SJSA1 (cell line): ENCODE measurements around the gene COL23A1. TPM values are rescaled to one million over a fixed set of nuclear protein-coding genes. Genes with fewer than 3 reads are reported as not detected.
A peak's percentile ranks its signal among the peaks of the same experiment; 100 is the strongest.
"Not testable (repeated sequence)": the region's sequence is repeated elsewhere in the genome, so short reads cannot be mapped to it uniquely, and the experiment has no call there.

Experiments used
- DNase-seq, 2 experiments: peaks; one replicate each; pipeline ENCODE4 v3.0.0-alpha.2; 2015 to 2020; ENCODE audit warnings: low spot score in 2 of 2, low read depth in 1 of 2
- H3K27ac ChIP-seq: fragments of 250-450 bp; sonication (Bioruptor Pico); 2 replicates; pipeline ENCODE4 v1.5.1; 2020; ENCODE audit warnings: mild to moderate bottlenecking, moderate library complexity
- H3K27me3 ChIP-seq: fragments of 250-450 bp; sonication (Bioruptor Pico); replicated peaks from 2 replicates; pipeline ENCODE4 v1.5.1; 2020; ENCODE audit warnings: mild to moderate bottlenecking, moderate library complexity
- H3K36me3 ChIP-seq: fragments of 250-450 bp; sonication (Bioruptor Pico); 2 replicates; pipeline ENCODE4 v1.5.1; 2020; ENCODE audit warnings: mild to moderate bottlenecking
- H3K4me1 ChIP-seq: fragments of 250-450 bp; sonication (Bioruptor Pico); replicated peaks from 2 replicates; pipeline ENCODE4 v1.6.1; 2021; ENCODE audit warnings: mild to moderate bottlenecking
- H3K4me3 ChIP-seq: fragments of 250-450 bp; sonication (Bioruptor Pico); 2 replicates; pipeline ENCODE4 v1.5.1; 2020; ENCODE audit warnings: mild to moderate bottlenecking
- H3K9me3 ChIP-seq: fragments of 250-450 bp; sonication (Bioruptor Pico); replicated peaks from 2 replicates; pipeline ENCODE4 v1.5.1; 2020; ENCODE audit warnings: mild to moderate bottlenecking
- total RNA-seq: library from RNA; depleted of rRNA; stranded (reverse); fragments of >200 nt; shearing (Covaris generic); gene quantifications from 2 replicates; pipeline ENCODE4 v1.2.3, GENCODE V29; 2014

The COL23A1 gene
- total RNA-seq, 1 experiment from 2014 or later: not detected

DNA sequence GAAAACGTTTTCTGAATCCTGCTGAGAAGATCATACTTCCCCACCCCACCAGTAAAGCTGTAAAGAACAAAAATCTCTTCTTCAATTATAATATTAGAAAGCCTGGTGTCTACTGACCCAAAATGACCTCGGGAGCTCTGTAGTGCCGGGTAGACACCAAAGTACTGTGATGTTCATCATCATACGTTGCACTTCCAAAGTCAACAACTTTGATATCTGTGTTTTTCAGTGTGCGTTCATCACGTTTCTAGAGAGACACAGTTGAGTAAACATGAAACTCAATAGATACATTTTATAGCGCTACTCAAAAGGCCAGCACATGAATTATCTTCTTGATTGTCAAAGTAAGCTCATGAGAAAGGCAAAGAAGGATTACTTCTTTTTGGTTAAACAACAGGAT is 22.1 kb upstream of the COL23A1 start:
- Histone ChIP-seq H3K27me3 (no peaks in the 10 kb centered on the region), H3K36me3 (peaks cover 96% of the 10 kb centered on the region)
- DNase-seq: no peak

DNA sequence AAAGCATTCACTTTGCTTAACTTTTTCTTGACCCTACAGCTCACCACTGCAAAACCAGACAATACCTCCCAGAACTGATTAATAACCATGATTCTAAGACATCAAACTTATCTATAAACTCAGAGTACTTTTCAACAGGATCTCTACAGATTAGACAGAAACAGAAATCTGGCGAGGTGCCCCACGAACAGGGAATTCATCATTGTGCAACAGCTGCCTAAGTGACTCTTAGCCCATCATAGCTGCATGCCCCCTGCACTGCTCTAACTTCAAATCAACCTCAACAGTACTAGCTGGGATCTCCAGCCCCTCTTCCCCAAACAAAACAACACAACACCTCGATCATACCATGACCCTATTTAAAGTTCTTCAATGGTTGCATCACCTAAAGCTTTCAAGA is 16.1 kb upstream of the COL23A1 start:
- H3K27ac ChIP-seq: no peak overlapping the region
- H3K27me3 ChIP-seq: no peaks in the 10 kb centered on the region
- H3K36me3 ChIP-seq: peaks cover 94% of the 10 kb centered on the region
- H3K9me3 ChIP-seq: no peaks in the 10 kb centered on the region
- DNase-seq: no peak
- no peaks in the 10 kb centered on the region; the same call in 1 of the 2 replicates for H3K4me1 ChIP-seq
- H3K4me3 ChIP-seq: no peak overlapping the region

More for the DNA sequence above, 22.1 kb upstream of the COL23A1 start:
- no peak overlapping the region for H3K27ac ChIP-seq
- no peaks in the 10 kb centered on the region for H3K4me1 ChIP-seq
- H3K9me3 ChIP-seq: no peaks in the 10 kb centered on the region
- no peak overlapping the region for H3K4me3 ChIP-seq

DNA sequence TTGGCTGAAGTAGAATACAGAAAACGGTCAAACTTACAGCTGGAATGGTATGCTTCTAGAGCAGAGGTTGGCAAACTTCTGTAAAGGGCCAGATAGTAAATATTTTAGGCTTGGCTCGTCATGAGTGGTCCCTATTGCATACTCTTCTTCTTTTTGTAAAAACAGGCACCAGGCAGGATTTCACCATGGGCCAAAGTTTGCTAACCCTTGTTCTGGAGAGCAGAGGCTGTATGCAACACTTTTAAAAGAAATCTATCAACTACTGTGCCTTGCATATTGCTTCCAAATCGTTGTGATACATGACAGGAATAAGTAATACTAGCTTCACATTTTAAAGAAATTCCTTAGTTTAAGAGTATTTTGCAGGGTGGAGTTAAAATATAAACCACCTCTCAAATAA is 15.6 kb upstream of the COL23A1 start:
- no peaks in the 10 kb centered on the region for H3K9me3 ChIP-seq
- H3K4me1 ChIP-seq: no peaks in the 10 kb centered on the region; the same call in 1 of the 2 replicates
- H3K36me3 ChIP-seq: peaks cover 94% of the 10 kb centered on the region
- H3K4me3 ChIP-seq: no peak overlapping the region
- no peak for DNase-seq
- H3K27ac ChIP-seq: no peak overlapping the region
- no peaks in the 10 kb centered on the region for H3K27me3 ChIP-seq

DNA sequence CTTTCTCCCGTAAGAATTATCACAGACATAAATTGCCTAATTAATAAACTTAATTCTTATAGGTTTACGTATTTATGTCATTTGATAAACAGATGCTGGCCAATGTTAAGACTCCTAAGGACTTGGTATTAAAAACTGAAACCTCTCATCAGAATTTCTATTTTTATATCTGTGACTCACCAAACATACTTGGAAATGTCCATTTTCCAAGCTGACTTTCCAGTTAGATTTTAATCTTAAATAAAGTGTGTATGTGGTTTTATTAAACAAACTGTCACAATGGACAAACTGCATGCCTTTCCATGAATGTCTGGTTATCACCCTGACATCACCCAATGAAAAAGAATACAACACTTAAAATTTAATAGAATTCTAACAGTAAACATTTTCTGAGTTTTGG is 12.6 kb upstream of the COL23A1 start:
- no peak for DNase-seq
- Histone ChIP-seq H3K4me3 (no peak overlapping the region), H3K36me3 (peaks cover 87% of the 10 kb centered on the region), H3K27ac (no peak overlapping the region), H3K4me1 (no peaks in the 10 kb centered on the region; the same call in 1 of the 2 replicates), H3K27me3 (no peaks in the 10 kb centered on the region), H3K9me3 (no peaks in the 10 kb centered on the region; the same call in 1 of the 2 replicates)

DNA sequence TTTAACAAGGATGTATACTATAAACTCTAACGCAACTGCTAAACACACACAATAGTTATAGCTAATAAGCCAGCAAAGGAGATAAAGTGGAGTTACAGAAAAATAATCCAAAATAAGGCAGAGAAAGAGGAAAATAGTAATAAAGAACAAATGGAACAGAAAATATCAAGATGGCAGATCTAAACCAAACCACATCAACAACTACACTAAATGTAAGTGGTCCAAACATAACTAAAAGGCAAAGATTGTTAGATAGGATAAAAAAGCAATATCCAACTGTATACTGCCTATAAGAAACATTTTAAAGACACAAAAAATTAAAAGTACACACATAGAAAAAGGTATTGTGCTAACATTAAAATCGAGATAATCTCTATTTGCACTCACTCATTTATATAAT is 5.6 kb upstream of the COL23A1 start:
- DNase-seq: no peak
- no peaks in the 10 kb centered on the region for H3K4me1 ChIP-seq
- no peak overlapping the region for H3K4me3 ChIP-seq
- H3K9me3 ChIP-seq: peaks cover 20% of the 10 kb centered on the region
- peaks cover 29% of the 10 kb centered on the region for H3K36me3 ChIP-seq
- H3K27me3 ChIP-seq: peaks cover 4% of the 10 kb centered on the region
- no peak overlapping the region for H3K27ac ChIP-seq

DNA sequence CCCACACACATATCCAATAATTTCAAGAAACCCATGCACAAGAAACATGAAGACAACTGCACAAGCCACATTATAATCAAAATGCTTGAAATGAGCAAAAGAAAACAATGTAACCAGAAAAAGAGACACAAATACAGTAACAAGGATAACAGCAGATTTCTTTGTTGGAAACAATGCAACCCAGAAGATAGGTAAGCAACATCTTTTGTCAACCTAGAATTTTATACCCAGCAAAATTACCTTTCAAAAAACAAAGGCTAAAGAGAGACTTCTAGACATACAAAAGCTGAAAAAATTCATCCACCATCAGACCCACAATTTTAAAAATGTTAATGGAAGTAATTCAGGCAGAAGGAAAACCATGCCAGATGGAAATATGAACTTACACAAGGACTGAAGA is 5.0 kb upstream of the COL23A1 start:
- H3K9me3 ChIP-seq: peaks cover 26% of the 10 kb centered on the region
- no peak overlapping the region for H3K4me3 ChIP-seq
- no peak for DNase-seq
- no peak overlapping the region for H3K27ac ChIP-seq
- H3K4me1 ChIP-seq: peaks cover 3% of the 10 kb centered on the region
- H3K27me3 ChIP-seq: peaks cover 10% of the 10 kb centered on the region
- peaks cover 23% of the 10 kb centered on the region for H3K36me3 ChIP-seq

DNA sequence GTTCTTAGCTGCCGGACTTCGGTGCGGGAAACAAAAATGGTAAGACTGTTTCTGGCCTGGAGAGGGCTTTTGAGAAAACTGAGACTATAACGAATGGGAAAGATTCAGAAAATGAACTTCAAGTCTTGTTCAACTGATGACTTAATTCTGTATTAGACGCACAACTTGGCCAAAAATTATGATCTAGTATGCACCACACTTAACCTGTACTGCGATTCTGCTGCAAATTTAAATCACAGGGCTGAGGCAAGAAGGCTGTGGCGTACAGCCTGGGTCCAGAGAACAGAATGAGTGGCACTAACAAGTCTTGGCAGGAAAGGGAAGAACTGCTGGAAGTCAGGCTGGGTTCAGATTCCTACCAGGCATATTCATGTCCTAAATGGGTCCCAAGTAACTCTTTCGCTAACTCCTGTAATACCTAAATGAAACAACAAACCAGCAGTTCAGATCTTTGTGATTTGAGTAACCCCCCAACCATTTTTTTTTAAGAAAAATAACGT is 781 bp upstream of the COL23A1 start:
- peaks cover 35% of the 10 kb centered on the region for H3K9me3 ChIP-seq
- H3K4me3 ChIP-seq: no peak overlapping the region
- no peak for DNase-seq
- H3K4me1 ChIP-seq: peaks cover 4% of the 10 kb centered on the region
- H3K36me3 ChIP-seq: 0 out of 2 replicates have a peak, but pooled peaks cover 4% of the 10 kb centered on the region
- H3K27ac ChIP-seq: no peak overlapping the region
- H3K27me3 ChIP-seq: peaks cover 36% of the 10 kb centered on the region

DNA sequence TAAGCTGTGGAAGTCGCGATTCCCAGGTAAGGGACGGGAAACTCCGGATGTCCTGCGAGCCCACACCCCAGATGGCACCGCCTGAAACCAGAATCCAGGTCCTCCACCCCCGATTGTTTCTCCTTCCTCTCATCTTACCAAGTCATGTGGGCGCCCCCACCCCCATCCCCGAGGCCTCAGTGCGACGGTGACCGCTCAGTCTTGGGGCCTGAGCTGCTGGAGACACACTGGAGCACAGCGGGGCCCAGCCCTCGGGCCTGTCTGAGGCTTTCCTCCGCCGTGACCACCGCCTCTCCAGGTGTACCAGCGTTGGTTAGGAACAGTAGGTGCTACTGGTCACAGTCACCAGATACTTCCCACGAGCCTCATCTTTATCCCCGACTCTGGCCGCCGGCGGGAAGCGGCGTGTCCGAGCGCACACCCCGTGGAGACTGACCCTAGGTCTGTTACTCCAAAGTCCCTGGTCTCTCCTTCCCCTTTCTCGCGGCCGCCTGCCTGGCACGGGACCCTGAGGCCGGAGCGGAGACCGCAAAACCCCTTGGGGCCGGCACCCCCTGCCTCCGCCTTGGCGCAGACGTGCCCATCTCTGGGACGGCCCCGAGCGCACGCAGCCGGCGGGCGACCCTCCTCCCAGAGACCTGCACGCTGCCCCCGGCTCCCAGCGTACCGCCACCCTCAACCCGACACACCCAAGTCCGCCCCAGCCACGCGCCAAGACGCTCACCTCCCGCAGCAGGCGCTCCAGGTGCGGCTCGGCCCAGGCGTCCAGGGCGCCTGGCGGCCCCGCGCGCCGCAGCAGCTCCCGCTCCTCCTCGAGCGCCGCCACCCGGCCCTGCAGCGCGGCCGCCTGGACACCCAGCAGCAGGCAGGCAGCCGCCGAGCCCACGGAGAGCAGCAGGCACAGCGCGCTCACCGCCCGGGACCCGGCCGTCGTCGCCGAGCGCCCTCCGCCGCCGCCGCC is 733 bp downstream of the COL23A1 start:
- Histone ChIP-seq H3K9me3 (peaks cover 31% of the 10 kb centered on the region), H3K27me3 (peaks cover 36% of the 10 kb centered on the region), H3K27ac (no peak overlapping the region), H3K36me3 (no peaks in the 10 kb centered on the region), H3K4me1 (peaks cover 4% of the 10 kb centered on the region), H3K4me3 (no peak overlapping the region)
- DNase-seq: no peak

DNA sequence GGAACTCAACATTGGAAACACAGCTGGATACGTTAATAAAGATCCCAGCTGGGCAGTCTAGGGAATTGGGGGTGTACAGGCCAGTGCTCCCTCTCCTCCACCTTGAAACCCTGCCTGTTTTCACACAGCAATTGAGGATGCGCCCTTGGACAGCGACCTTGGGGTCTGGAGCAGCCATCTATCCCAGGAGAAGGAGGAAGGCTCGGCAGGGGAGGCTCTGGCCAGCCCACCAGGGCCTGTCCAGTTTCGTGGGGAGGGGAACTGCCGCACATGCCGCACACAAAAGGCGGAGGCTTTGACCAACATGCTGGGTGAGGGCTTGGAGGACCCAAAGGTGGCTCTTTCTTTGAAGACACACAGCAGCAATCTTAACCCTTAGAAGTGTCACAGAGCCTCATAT is 1.4 kb downstream of the COL23A1 start:
- no peak overlapping the region for H3K4me3 ChIP-seq
- H3K9me3 ChIP-seq: peaks cover 29% of the 10 kb centered on the region
- no peak for DNase-seq
- peaks cover 36% of the 10 kb centered on the region for H3K27me3 ChIP-seq
- H3K27ac ChIP-seq: no peak overlapping the region
- H3K36me3 ChIP-seq: no peaks in the 10 kb centered on the region
- H3K4me1 ChIP-seq: peaks cover 4% of the 10 kb centered on the region

DNA sequence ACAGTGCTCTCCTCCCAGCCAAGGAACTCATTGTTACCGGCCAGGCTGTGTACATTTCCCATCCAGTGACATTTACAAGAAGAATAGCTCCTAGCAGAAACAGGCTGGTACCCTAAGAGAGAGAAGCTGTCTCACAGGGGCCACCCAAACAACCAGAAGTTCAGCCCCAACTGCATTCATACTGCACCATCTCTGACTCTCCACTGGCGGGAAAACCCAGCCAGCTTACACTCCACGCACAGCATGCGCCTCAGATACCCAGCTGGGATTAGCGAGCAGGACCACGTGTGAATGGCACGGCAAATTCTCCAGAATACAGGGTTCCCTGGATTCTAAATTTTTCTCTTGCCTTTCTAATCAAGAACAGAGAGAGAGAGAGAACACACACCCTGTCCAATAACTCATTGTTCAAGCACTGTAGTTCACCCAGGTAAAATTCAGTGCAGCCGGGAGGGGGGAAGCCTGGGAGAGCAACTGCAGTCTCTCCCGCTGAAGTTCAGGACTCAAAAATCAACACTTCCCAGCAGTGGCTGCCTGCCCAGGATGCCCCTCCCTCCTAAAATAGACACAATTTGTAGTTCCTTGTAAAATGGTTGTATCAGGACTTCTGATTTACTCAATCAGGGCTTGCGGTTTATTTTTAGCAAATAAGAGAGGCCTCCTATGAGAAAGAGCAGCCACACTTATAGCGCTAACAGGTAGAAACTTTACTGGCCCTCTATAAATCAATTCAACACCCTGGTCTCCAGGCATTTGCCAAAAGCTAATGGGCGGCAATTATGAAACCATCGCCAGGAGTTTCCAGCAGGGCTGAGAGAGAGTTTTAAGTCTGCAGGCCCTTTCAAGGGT is 2.2 kb downstream of the COL23A1 start:
- Histone ChIP-seq H3K27ac (no peak overlapping the region), H3K27me3 (peaks cover 36% of the 10 kb centered on the region), H3K36me3 (no peaks in the 10 kb centered on the region), H3K9me3 (peaks cover 32% of the 10 kb centered on the region), H3K4me3 (no peak overlapping the region), H3K4me1 (peaks cover 4% of the 10 kb centered on the region)
- no peak for DNase-seq

DNA sequence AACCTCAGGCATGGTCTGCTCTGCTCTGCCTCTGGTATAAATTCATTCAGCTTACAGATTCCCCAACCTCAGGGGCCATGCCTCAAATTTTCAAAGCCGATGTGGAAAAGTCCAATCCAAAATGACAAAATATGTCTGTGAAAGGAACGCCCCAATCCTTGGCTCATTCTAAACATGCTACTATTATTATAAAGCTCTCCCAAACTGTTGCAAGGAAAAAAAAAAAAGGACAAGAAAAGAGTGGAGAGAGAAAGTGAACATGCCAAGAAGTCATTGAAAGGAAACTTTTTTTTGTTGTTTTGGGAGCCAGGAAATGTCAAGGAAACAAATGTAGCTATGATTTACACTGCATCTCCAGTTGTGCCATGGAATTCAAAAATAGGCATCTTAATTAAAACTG is 3.8 kb downstream of the COL23A1 start:
- Histone ChIP-seq H3K4me1 (peaks cover 4% of the 10 kb centered on the region), H3K9me3 (peaks cover 39% of the 10 kb centered on the region), H3K4me3 (no peak overlapping the region), H3K27me3 (peaks cover 36% of the 10 kb centered on the region), H3K36me3 (no peaks in the 10 kb centered on the region), H3K27ac (no peak overlapping the region)
- no peak for DNase-seq

DNA sequence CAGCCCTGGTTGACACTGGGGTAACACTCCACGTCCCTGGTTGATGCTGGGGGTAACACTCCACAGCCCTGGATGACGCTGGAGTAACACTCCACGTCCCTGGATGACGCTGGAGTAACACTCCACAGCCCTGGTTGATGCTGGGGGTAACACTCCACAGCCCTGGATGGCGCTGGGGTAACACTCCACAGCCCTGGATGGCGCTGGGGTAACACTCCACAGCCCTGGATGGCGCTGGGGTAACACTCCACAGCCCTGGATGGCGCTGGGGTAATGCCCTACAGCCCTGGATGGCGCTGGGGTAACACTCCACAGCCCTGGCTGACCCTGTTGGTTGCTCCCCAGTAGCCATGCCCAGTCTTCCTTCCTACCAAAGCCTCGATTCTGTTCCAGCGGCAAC is 4.8 kb downstream of the COL23A1 start:
- H3K36me3 ChIP-seq, H3K4me1 ChIP-seq, H3K4me3 ChIP-seq, H3K27ac ChIP-seq: not testable (repeated sequence)
- peak; percentile 49 to 83 for DNase-seq
- Histone ChIP-seq H3K9me3 (peaks cover 31% of the 10 kb centered on the region), H3K27me3 (peaks cover 29% of the 10 kb centered on the region)

DNA sequence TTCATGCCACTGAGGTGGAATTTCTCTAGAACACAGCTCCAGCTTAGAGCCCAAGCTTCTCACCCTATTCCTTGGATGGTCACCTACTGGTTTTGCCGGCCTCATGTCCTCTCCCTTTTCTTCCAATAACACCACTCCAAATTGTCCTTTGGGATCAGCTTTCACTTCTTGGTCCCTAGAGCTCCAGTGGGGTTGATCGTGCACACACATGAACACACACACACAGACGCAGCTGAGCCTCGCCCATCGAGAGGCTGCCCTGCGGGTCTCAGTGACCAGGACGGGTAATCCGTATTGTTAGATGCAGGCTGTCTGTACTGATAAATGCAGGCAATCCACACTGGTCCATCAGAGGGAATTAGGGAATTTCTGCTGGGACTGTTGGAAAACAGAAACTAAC is 6.9 kb downstream of the COL23A1 start:
- H3K36me3 ChIP-seq: no peaks in the 10 kb centered on the region

DNA sequence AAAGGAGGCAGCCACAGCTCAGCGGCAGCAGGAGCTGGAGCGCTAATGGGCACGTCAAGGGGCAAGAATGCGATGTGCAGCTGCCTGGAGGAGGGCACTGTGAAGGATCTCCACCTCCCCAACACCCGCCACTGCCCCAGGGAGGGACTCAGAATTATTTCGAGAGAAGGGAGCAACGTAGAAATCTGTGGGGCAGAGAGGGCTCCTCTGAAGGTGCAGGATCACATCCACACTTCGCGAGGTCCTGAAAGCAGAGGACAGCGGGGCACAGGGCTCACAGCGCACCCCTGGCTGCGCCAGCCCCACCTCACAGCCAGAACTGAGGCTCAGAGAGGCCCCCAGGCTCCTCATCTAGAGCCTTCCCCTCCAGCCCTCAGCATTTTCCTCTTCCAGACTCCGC is 7.9 kb downstream of the COL23A1 start:
- Histone ChIP-seq H3K36me3 (no peaks in the 10 kb centered on the region), H3K4me1 (no peaks in the 10 kb centered on the region), H3K4me3 (no peak overlapping the region), H3K27ac (no peak overlapping the region), H3K27me3 (peaks cover 7% of the 10 kb centered on the region), H3K9me3 (peaks cover 42% of the 10 kb centered on the region)
- no peak for DNase-seq

More for the DNA sequence above, 6.9 kb downstream of the COL23A1 start:
- H3K9me3 ChIP-seq: peaks cover 32% of the 10 kb centered on the region
- no peak for DNase-seq
- H3K27me3 ChIP-seq: peaks cover 13% of the 10 kb centered on the region
- H3K27ac ChIP-seq: no peak overlapping the region
- no peaks in the 10 kb centered on the region for H3K4me1 ChIP-seq
- no peak overlapping the region for H3K4me3 ChIP-seq
